Renal cortical epithelial cell (primary cell): ENCODE results near the gene HMCN1. TPM values are rescaled to one million over a fixed set of nuclear protein-coding genes. Genes with fewer than 3 reads are reported as not detected.

Source experiments
- DNase-seq: peaks from one replicate; pipeline ENCODE4 v3.0.0-alpha.2; 2011; ENCODE audit warnings: low read depth
- total RNA-seq: library from RNA; depleted of rRNA; stranded (reverse); fragments of >200 nt; gene quantifications from 2 replicates; pipeline ENCODE4 v1.2.3, GENCODE V29; 2014

Gene HMCN1
- total RNA-seq, 1 donor from 2014 or later, result 57.9 TPM

- DNase-seq, result no peak
Observed at GRCh38 chr1:185912504-185912903, 178.3 kb downstream of the HMCN1 start.

DNA sequence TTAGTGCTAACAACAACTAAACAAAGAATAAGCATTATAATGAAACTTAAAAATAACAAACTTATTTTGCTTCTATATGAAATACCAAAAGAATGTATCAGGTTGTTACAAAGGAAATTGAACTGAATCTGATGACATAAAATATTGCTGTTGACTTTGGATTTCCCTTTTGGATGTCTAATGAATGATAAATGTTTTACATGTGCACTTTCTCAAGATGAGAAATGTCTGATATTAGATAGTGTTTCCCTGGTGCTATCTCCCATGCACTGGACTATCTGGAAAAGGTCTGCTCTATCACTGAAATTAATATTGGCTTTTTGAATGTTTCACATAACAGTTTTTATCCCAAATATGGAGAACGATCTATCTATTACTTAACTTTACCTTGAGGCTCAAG is 179.9 kb downstream of the HMCN1 start:
- DNase-seq, result no peak

GRCh38 chr1:185916861-185917260 is 182.7 kb downstream of the HMCN1 start:
- DNase-seq, result no peak

GRCh38 chr1:185917646-185918045 is 183.5 kb downstream of the HMCN1 start:
- DNase-seq, result peak; percentile 61

- no peak for DNase-seq
Observed at GRCh38 chr1:185920602-185921001, 186.4 kb downstream of the HMCN1 start.

GRCh38 chr1:185921636-185922035 is 187.4 kb downstream of the HMCN1 start:
- DNase-seq, result no peak

DNA sequence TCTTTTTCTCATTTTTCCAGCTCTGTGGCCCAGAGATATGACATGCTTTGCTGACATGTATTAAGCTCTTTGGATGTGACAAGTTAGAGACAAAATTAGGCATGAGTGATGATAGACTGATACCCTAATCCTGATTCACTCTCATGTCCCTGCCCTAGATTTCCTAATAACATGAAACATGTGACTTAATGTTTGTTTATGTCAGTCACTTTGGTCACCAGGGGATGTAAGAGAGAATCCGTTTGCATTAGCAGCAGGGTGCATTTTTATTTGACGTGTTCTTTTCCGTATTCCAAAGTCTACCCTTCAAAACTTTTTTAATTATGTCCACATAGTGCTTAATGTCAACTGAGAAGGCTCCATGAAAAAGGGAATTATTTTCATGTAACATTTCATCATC is 192.4 kb downstream of the HMCN1 start:
- no peak for DNase-seq

GRCh38 chr1:185929776-185930175 is 195.6 kb downstream of the HMCN1 start:
- DNase-seq, result no peak

DNA sequence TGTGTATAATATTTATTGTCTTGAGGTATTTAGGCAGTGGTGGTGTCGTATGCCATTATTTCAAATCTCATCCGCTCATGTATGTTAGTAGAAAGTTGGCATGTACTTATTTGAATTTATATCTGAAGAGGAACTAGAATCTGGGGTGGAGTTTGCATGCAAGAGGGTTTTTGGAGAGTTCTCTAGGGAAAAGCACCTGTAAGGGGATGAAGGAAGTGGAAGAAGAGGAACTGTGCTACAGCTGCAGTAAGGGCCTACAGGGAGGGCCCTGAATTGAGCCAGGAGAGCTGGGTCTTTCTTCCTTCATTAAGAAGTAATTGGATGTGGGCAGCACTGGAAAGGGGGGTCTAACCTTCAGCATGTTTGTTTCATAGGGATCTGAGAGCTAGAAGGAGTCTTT is 197.2 kb downstream of the HMCN1 start:
- DNase-seq, result no peak

GRCh38 chr1:185933580-185933979 is 199.4 kb downstream of the HMCN1 start:
- DNase-seq, result no peak

DNA sequence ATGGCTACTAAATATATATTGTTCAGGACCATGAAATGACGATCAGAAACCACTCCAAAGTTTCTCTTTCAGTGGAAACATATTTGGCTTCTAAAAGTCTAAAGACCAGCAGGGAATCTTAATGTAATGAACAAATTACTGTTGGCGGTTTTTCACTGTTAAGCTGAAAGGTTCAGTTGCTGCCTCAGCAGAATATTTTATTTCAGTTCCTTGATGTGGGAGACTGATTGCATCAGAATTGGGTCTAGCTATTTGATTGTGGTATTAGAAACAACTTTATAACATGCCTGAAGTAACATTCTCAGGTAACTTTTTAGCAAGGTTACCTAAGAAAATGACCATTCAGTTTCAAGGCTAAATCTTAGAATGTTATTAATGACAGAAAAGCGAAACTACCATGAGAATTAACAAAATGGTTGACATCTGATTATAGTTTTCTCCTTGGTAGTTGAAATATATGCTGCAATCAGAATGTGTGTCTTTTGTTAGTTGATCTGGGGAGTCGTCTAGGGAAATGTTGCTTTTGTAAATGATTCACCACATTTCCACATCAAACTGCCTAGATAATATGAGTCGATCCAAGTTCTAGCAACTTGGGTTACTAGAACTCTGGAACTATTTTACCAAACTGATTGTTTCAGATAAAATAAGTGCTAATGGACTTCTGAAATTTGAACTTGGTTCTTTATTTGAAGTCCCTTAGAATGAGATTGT is 200.4 kb downstream of the HMCN1 start:
- peak; percentile 95 for DNase-seq

GRCh38 chr1:185935360-185935759 is 201.2 kb downstream of the HMCN1 start:
- no peak for DNase-seq

- no peak for DNase-seq
Observed at GRCh38 chr1:185936641-185937040, 202.4 kb downstream of the HMCN1 start.

GRCh38 chr1:185938396-185938795 is 204.2 kb downstream of the HMCN1 start:
- DNase-seq, result no peak

DNA sequence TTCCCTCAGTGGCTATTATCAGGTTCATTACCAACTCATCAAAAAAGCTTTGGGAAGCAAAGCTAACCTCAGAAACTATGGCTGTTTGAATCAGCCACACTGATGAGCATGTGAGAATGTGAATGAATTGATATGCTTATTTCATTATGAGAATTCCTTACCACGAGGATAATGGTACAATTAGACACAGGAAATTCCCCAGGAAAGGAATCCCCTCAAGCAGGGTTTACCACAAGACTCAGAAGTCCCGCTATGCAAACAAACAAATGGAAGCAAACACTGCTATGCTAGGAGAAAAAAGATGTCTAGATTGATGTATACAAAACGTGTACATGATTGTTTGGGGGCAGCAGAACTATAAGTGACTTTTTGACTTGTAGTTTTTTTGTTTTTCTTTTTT is 205.0 kb downstream of the HMCN1 start:
- DNase-seq, result peak; percentile 54

- DNase-seq, result no peak
Observed at GRCh38 chr1:185942961-185943360, 208.8 kb downstream of the HMCN1 start.

GRCh38 chr1:185956881-185957280 is 222.7 kb downstream of the HMCN1 start:
- no peak for DNase-seq

- DNase-seq, result no peak
Observed at GRCh38 chr1:185957441-185958363, 223.5 kb downstream of the HMCN1 start.

- peak; percentile 80 for DNase-seq
Observed at GRCh38 chr1:185960422-185961321, 226.5 kb downstream of the HMCN1 start.

- peak; percentile 31 for DNase-seq
Observed at GRCh38 chr1:185961664-185962063, 227.5 kb downstream of the HMCN1 start.

DNA sequence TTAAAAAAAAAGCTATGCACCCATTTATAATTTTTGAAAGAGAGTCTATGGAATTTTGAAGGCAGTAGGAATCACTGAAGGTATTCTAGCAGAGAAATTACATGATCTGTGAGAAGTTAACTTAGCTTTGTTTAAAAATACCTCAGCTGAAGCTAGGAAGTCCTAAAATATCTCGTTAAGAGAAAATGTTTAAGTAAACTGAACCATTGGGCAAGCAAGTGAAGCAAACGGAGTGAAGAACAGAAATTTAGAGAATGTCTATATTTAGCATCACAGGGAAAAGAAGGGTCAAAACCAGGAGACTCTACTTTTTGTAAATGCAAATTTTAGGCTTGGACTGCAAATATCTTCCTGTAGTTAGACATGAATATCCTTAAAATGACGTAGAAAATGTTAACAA is 230.8 kb downstream of the HMCN1 start:
- DNase-seq, result no peak

- no peak for DNase-seq
Observed at GRCh38 chr1:185965870-185966269, 231.7 kb downstream of the HMCN1 start.
